Erythroblast (primary cell): ENCODE data around the gene AVL9.

ENCODE experiments used
- GATA1 ChIP-seq: IDR thresholded peaks from 2 replicates; pipeline ENCODE4 v1.6.1; 2011; ENCODE audit warnings: low read depth, mild to moderate bottlenecking, control low read depth, low read length, moderate library complexity
- POLR2A ChIP-seq: IDR thresholded peaks from 2 replicates; pipeline ENCODE4 v1.6.1; 2011; ENCODE audit warnings: mild to moderate bottlenecking, low read length

DNA sequence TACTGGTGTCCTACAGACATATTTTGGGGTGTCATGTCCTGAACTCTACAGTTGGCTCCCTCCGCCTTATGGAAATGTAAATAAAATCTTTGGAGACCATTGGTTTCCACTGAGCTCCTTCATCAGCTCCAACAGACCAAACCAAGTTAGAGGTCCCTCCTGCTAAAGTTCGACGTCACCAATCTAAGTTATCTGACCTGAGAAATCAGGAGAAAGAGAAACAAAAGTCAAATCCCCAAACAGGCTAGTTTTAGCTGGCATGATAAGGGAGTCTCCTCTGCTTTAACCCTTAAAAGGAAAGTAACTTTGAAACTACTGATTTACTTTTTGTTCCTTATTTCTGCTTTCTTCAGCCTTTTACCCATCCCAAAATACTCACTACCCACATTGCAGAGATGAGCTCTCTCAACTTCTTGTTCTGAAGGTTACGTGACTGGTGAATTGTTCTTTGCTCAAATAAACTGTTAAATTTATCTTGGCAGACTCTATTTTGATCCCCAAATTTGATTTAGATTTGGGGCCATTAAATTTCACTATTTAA is 39.9 kb downstream of the AVL9 start:
- no peak for TF ChIP-seq POLR2A
- TF ChIP-seq GATA1 = no peak
